ENCODE measurements around the gene GLCCI1.

Gene GLCCI1

GRCh38 chr7:8109196-8110022 lies 140.8 kb downstream of the GLCCI1 start:
- 60 to 74% methylated on average over 4 of the region's 4 CpGs for WGBS, 2 experiments
- H3K9me3 ChIP-seq (ENCODE audit: control insufficient read depth, low read length): no peaks in the 10 kb centered on the region
- no peaks in the 10 kb centered on the region for H3K36me3 ChIP-seq (ENCODE audit: control insufficient read depth, insufficient read depth, low read length)

GRCh38 chr7:8111282-8111960 lies 142.8 kb downstream of the GLCCI1 start:
- H3K4me3 ChIP-seq (ENCODE audit: insufficient read depth, low read depth, low read length): no peak overlapping the region
- no peaks in the 10 kb centered on the region for H3K27me3 ChIP-seq (ENCODE audit: control insufficient read depth, insufficient read depth, low read length, poor library complexity, severe bottlenecking)
- no peaks in the 10 kb centered on the region for H3K9me3 ChIP-seq (ENCODE audit: control insufficient read depth, low read length)
- WGBS, 2 experiments: 53 to 57% methylated on average over 11 of the region's 11 CpGs
- H3K4me1 ChIP-seq (ENCODE audit: control insufficient read depth, insufficient read depth, low read length): no peaks in the 10 kb centered on the region
- H3K36me3 ChIP-seq (ENCODE audit: control insufficient read depth, insufficient read depth, low read length): no peaks in the 10 kb centered on the region
- H3K27ac ChIP-seq (ENCODE audit: insufficient read depth, low read depth, low read length, poor library complexity, severe bottlenecking): no peak overlapping the region

More at GRCh38 chr7:8109196-8110022, 140.8 kb downstream of the GLCCI1 start:
- H3K27me3 ChIP-seq (ENCODE audit: control insufficient read depth, insufficient read depth, low read length, poor library complexity, severe bottlenecking): no peaks in the 10 kb centered on the region
- no peak overlapping the region for H3K27ac ChIP-seq (ENCODE audit: insufficient read depth, low read depth, low read length, poor library complexity, severe bottlenecking)
- no peak overlapping the region for H3K4me3 ChIP-seq (ENCODE audit: insufficient read depth, low read depth, low read length)
- no peaks in the 10 kb centered on the region for H3K4me1 ChIP-seq (ENCODE audit: control insufficient read depth, insufficient read depth, low read length)

- no peaks in the 10 kb centered on the region for H3K36me3 ChIP-seq (ENCODE audit: control insufficient read depth, insufficient read depth, low read length)
- WGBS, 2 experiments: 96 to 100% methylated on average over 2 of the region's 2 CpGs
- no peak overlapping the region for H3K27ac ChIP-seq (ENCODE audit: insufficient read depth, low read depth, low read length, poor library complexity, severe bottlenecking)
- no peak overlapping the region for H3K4me3 ChIP-seq (ENCODE audit: insufficient read depth, low read depth, low read length)
- no peaks in the 10 kb centered on the region for H3K9me3 ChIP-seq (ENCODE audit: control insufficient read depth, low read length)
- no peaks in the 10 kb centered on the region for H3K4me1 ChIP-seq (ENCODE audit: control insufficient read depth, insufficient read depth, low read length)
- no peaks in the 10 kb centered on the region for H3K27me3 ChIP-seq (ENCODE audit: control insufficient read depth, insufficient read depth, low read length, poor library complexity, severe bottlenecking)
Observed at GRCh38 chr7:8112685-8113084, 144.1 kb downstream of the GLCCI1 start.

GRCh38 chr7:8113184-8113583 lies 144.6 kb downstream of the GLCCI1 start:
- Histone ChIP-seq H3K9me3 (ENCODE audit: control insufficient read depth, low read length) (no peaks in the 10 kb centered on the region), H3K36me3 (ENCODE audit: control insufficient read depth, insufficient read depth, low read length) (no peaks in the 10 kb centered on the region), H3K27ac (ENCODE audit: insufficient read depth, low read depth, low read length, poor library complexity, severe bottlenecking) (no peak overlapping the region), H3K4me1 (ENCODE audit: control insufficient read depth, insufficient read depth, low read length) (no peaks in the 10 kb centered on the region), H3K4me3 (ENCODE audit: insufficient read depth, low read depth, low read length) (no peak overlapping the region), H3K27me3 (ENCODE audit: control insufficient read depth, insufficient read depth, low read length, poor library complexity, severe bottlenecking) (no peaks in the 10 kb centered on the region)
- 93 to 99% methylated on average over 3 of the region's 3 CpGs for WGBS, 2 experiments

- H3K27ac ChIP-seq (ENCODE audit: insufficient read depth, low read depth, low read length, poor library complexity, severe bottlenecking): no peak overlapping the region
- no peaks in the 10 kb centered on the region for H3K9me3 ChIP-seq (ENCODE audit: control insufficient read depth, low read length)
- no peaks in the 10 kb centered on the region for H3K36me3 ChIP-seq (ENCODE audit: control insufficient read depth, insufficient read depth, low read length)
- no peak overlapping the region for H3K4me3 ChIP-seq (ENCODE audit: insufficient read depth, low read depth, low read length)
- no peaks in the 10 kb centered on the region for H3K4me1 ChIP-seq (ENCODE audit: control insufficient read depth, insufficient read depth, low read length)
- WGBS, 2 experiments: 90 to 92% methylated on average over 4 of the region's 4 CpGs
- H3K27me3 ChIP-seq (ENCODE audit: control insufficient read depth, insufficient read depth, low read length, poor library complexity, severe bottlenecking): no peaks in the 10 kb centered on the region
Observed at GRCh38 chr7:8114175-8114574, 145.6 kb downstream of the GLCCI1 start.

- Histone ChIP-seq H3K4me1 (ENCODE audit: control insufficient read depth, insufficient read depth, low read length) (no peaks in the 10 kb centered on the region), H3K9me3 (ENCODE audit: control insufficient read depth, low read length) (no peaks in the 10 kb centered on the region), H3K27ac (ENCODE audit: insufficient read depth, low read depth, low read length, poor library complexity, severe bottlenecking) (no peak overlapping the region), H3K27me3 (ENCODE audit: control insufficient read depth, insufficient read depth, low read length, poor library complexity, severe bottlenecking) (no peaks in the 10 kb centered on the region), H3K4me3 (ENCODE audit: insufficient read depth, low read depth, low read length) (no peak overlapping the region), H3K36me3 (ENCODE audit: control insufficient read depth, insufficient read depth, low read length) (no peaks in the 10 kb centered on the region)
- WGBS, 2 experiments: 93 to 94% methylated on average over 3 of the region's 3 CpGs
Observed at GRCh38 chr7:8115547-8116402, 147.2 kb downstream of the GLCCI1 start.

GRCh38 chr7:8117195-8117594 lies 148.6 kb downstream of the GLCCI1 start:
- no peak overlapping the region for H3K4me3 ChIP-seq (ENCODE audit: insufficient read depth, low read depth, low read length)
- 91 to 98% methylated on average over 2 of the region's 2 CpGs for WGBS, 2 experiments

GRCh38 chr7:8119262-8119661 lies 150.7 kb downstream of the GLCCI1 start:
- no peak overlapping the region for H3K27ac ChIP-seq (ENCODE audit: insufficient read depth, low read depth, low read length, poor library complexity, severe bottlenecking)
- no peaks in the 10 kb centered on the region for H3K9me3 ChIP-seq (ENCODE audit: control insufficient read depth, low read length)

More at GRCh38 chr7:8117195-8117594, 148.6 kb downstream of the GLCCI1 start:
- H3K36me3 ChIP-seq (ENCODE audit: control insufficient read depth, insufficient read depth, low read length): no peaks in the 10 kb centered on the region
- H3K9me3 ChIP-seq (ENCODE audit: control insufficient read depth, low read length): no peaks in the 10 kb centered on the region
- no peaks in the 10 kb centered on the region for H3K4me1 ChIP-seq (ENCODE audit: control insufficient read depth, insufficient read depth, low read length)
- no peaks in the 10 kb centered on the region for H3K27me3 ChIP-seq (ENCODE audit: control insufficient read depth, insufficient read depth, low read length, poor library complexity, severe bottlenecking)
- H3K27ac ChIP-seq (ENCODE audit: insufficient read depth, low read depth, low read length, poor library complexity, severe bottlenecking): no peak overlapping the region

GRCh38 chr7:8120390-8121058 lies 151.9 kb downstream of the GLCCI1 start:
- no peak overlapping the region for H3K27ac ChIP-seq (ENCODE audit: insufficient read depth, low read depth, low read length, poor library complexity, severe bottlenecking)
- no peaks in the 10 kb centered on the region for H3K36me3 ChIP-seq (ENCODE audit: control insufficient read depth, insufficient read depth, low read length)
- no peak overlapping the region for H3K4me3 ChIP-seq (ENCODE audit: insufficient read depth, low read depth, low read length)
- H3K4me1 ChIP-seq (ENCODE audit: control insufficient read depth, insufficient read depth, low read length): peaks cover 3% of the 10 kb centered on the region
- WGBS, 2 experiments: 92 to 94% methylated on average over 11 of the region's 12 CpGs
- H3K27me3 ChIP-seq (ENCODE audit: control insufficient read depth, insufficient read depth, low read length, poor library complexity, severe bottlenecking): no peaks in the 10 kb centered on the region
- no peaks in the 10 kb centered on the region for H3K9me3 ChIP-seq (ENCODE audit: control insufficient read depth, low read length)

More at GRCh38 chr7:8119262-8119661, 150.7 kb downstream of the GLCCI1 start:
- Histone ChIP-seq H3K4me1 (ENCODE audit: control insufficient read depth, insufficient read depth, low read length) (peaks cover 3% of the 10 kb centered on the region), H3K36me3 (ENCODE audit: control insufficient read depth, insufficient read depth, low read length) (no peaks in the 10 kb centered on the region), H3K27me3 (ENCODE audit: control insufficient read depth, insufficient read depth, low read length, poor library complexity, severe bottlenecking) (no peaks in the 10 kb centered on the region), H3K4me3 (ENCODE audit: insufficient read depth, low read depth, low read length) (no peak overlapping the region)
- 96 to 97% methylated on average over 8 of the region's 8 CpGs for WGBS, 2 experiments

Measured in ectodermal cell (in vitro differentiated cells).